GM19099 (cell line): ENCODE measurements around the gene CDH4.

Experiments
- POLR2A ChIP-seq: IDR thresholded peaks from 3 replicates; pipeline ENCODE4 v1.6.1; 2011; ENCODE audit warnings: low read depth; ENCODE audit not compliant: insufficient read length; ENCODE audit errors: extremely low read depth

CDH4 gene

GRCh38 chr20:61755971-61756845 lies 504.1 kb downstream of the CDH4 start:
- no peak for TF ChIP-seq POLR2A

- no peak for TF ChIP-seq POLR2A
These were observed 505.1 kb downstream of the CDH4 start for GRCh38 chr20:61756966-61757677.

GRCh38 chr20:61757678-61758563 lies 505.9 kb downstream of the CDH4 start:
- TF ChIP-seq POLR2A, result no peak

GRCh38 chr20:61758564-61759200 lies 506.6 kb downstream of the CDH4 start:
- no peak for TF ChIP-seq POLR2A

GRCh38 chr20:61759286-61760065 lies 507.4 kb downstream of the CDH4 start:
- no peak for TF ChIP-seq POLR2A

GRCh38 chr20:61760321-61760720 lies 508.3 kb downstream of the CDH4 start:
- no peak for TF ChIP-seq POLR2A

GRCh38 chr20:61760731-61761130 lies 508.7 kb downstream of the CDH4 start:
- TF ChIP-seq POLR2A, result no peak

- TF ChIP-seq POLR2A, result no peak
These were observed 509.5 kb downstream of the CDH4 start for GRCh38 chr20:61761453-61762166.

GRCh38 chr20:61762167-61762710 lies 510.2 kb downstream of the CDH4 start:
- no peak for TF ChIP-seq POLR2A

GRCh38 chr20:61762886-61763739 lies 511.1 kb downstream of the CDH4 start:
- TF ChIP-seq POLR2A, result no peak

GRCh38 chr20:61763740-61764400 lies 511.8 kb downstream of the CDH4 start:
- TF ChIP-seq POLR2A, result no peak
